ENCODE measurements around the gene MORN4.
"Not testable (repeated sequence)": the region's sequence is repeated elsewhere in the genome, so short reads cannot be mapped to it uniquely, and the experiment has no call there.

Gene MORN4

DNA sequence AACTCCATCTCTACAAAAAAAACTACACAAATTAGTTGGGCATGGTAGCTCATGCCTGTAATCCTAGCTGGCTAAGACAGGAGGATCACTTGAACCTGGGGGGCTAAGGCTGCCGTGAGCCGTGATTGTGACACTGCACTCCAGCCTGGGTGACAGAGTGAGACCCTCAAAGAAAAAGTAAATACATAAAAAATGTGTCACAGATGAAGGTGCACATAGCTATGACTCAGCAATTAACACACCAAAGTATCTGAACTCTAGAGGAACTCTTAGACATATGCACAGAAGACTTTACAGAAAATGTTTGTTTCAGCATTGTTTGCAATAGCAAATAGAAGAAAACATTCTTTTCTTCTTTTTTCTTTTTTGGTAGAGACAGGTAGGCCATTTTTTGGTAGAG lies 35.5 kb downstream of the MORN4 start:
- peak; percentile 43 for DNase-seq (ENCODE audit: low spot score)

DNA sequence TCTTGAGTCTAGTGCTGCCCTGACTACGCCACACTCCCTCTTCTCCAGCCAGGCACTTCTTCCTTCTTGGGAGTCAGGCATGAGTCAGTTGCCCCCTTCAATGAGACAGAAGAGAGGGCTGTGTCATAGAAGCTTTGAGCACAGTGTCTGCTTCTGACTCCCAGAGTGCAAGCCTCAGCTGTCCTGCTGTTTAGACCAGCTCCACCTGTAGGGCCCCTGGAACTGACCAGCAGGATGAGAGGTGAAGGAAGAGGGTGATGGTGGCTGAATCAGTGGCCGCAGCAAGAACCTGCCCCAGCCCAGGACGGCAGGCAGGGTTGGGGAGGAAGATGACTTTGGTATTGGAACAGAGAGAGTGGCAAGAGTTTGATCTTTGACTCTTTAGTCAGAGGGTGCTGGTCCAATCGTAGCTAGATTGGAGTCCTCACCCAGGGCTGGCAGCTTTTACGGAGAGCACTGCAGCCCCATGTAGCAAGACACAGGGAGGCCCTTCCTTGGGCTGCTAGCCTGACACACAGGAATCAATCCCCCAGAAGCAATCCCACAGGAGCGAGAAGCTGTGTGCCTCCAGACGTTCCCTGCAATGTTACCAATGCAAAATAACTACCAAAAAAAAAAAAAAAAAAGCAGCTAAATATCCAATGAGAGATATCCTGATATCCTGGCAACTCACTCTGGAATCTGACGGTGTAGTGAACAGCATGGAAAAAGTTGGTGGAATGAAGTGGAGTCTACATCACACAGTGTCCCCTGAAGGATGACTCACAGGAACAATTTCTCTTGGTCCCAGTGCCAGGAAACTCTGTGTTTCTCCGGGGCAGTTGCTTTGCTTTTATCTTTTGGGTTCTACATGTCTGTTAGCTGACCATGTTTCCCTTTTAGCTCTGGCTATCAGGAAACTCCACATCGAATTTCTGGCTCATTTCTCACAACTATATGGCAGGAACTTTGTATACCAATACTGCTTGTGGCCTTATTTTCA lies 36.9 kb downstream of the MORN4 start:
- DNase-seq (ENCODE audit: low spot score): peak; percentile 97

DNA sequence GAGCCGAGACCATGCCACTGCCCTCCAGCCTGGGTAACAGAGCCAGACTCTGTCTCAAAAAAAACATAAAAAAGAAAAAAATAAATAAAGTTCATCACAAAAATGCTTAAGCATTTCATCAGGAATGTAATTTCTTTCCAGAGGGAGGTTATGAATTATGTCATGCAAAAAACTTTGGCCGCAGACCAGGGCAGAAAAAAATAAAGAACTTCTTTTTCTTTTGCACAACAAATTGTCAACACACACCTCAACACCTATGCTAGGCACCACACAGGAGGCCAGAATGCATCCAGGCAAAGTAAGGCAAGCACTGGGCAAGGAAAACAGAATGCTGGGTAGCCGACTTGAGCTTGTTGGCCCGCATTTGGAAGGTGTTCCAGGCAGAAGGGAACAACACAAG lies 39.9 kb downstream of the MORN4 start:
- DNase-seq (ENCODE audit: low spot score): no peak

DNA sequence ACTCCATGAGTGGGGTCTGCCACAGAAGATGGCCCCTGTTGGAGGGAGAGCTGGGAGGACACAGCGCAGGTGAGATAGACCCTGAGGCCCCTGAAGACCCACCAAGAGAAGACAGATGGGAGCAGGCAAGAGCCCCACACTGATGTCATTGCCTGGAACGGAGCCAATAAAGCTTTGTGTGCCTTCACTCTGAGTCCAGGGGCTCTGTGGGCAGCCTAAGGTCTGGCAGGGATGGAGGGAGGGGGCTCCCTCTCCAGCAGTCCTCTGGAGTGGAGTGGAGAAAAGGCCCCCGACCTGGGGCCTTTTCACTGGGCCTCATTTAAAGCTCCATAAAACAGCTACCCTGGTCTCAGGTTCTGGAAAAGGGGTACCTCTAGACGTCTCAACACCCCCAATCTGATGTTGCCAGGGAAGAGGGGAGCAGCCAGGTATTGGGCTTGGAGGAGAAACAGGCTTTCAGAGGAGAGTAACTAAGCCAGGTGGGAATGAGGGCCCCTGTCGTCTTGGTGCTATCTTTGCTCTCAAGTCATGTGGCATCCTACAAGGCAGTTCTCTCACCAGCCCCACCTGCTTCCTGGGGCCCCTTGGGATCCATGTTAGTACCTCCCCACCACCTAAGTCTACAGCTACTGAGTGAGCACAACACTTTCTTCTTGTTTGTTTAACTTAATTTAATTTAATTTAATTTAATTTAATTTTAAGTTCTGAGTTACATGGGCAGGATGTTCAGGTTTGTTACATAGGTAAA lies 42.4 kb downstream of the MORN4 start:
- DNase-seq (ENCODE audit: low spot score): no peak

DNA sequence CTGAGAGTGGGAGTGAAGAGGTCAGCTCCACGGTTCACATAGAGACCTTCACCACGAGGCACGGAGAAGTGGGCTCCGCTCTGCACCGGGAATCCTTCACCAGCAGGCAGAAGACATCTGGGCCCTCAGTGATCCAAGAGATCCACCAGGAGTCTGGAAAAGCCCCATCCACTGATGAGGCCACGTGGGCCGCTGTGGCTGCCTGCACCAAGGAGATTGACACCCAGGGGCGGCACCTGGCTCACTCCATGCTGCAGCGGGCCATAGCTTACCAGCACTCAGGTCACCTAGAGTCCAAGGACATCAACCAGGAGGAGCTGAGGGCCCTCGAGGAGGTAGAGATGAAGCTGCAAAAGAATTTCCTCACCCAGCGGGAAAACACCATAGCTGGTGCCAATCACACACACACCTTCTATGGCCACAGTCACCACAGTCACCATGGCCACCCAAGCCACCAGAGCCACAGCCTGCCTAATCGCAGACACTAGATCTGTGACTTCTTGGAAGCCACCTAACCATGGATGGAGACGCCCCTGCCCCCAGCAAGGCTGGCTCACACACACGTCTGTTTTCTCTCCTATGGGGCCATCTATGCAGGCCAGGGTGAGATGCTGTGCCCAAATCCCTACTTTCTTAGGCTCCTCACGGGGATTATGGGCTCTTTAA lies 43.1 kb downstream of the MORN4 start:
- DNase-seq (ENCODE audit: low spot score): no peak

DNA sequence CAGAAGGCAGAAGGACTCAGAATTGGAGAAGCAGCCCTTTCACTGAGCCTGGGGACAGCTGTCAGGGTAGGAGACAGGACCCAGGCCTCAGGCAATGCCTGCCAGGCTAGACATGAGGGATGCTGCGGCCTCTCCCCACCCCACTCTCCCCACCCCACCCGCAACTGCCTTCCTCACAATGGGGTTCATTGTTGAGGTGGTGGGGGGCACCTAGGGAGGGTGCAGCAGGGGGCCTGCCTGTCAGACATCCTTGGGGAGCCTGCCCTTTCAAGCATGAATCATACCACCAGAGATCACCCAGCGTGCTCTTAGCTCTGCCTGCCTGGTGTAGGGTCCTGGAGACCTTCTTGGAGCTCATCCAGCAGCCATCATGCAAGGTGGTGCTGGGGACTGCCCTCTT lies 43.8 kb downstream of the MORN4 start, which contains the start of gene C10orf62:
C10orf62 (plus strand) TSS at position 243 of the 400 bp plus-strand sequence. CDS start 177 bp downstream, outside the sequence.
- no peak for DNase-seq (ENCODE audit: low spot score)

DNA sequence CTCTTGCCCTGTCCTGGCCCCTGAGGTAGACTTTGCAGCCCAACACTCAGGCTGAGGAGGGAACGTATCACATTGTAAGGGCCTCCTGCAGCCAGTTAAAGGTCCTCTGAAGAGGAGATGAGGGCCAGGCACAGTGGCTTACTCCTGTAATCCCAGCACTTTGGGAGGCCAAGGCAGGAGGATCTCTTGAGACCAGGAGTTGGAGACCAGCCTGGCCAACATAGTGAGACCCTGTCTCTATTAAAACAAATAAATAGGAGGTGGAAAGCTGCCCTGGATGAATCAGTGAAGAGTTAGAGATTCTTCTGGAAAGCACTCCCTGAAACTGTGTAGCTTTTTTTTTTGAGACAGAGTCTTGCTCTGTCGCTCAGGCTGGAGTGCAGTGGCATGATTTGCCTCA lies 46.1 kb downstream of the MORN4 start:
- no peak for DNase-seq (ENCODE audit: low spot score)

DNA sequence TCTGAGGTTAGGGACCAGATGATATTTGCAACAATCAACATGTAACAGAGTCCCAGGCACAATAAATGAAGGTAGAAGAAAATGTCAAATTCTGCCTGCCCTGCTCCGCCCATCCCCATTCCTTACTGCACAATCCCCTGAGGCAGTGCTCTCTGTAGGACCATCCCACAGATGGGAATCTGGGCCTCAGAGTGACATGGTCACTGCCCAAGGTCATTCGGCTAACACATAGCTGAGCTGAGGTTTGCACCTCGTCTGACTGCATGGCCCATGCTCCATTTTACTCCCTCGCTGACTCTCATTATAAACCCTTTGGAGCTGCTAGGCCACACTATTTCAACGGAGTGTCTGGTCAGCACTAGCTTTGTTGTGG lies 47.9 kb downstream of the MORN4 start:
- DNase-seq (ENCODE audit: low spot score): no peak

DNA sequence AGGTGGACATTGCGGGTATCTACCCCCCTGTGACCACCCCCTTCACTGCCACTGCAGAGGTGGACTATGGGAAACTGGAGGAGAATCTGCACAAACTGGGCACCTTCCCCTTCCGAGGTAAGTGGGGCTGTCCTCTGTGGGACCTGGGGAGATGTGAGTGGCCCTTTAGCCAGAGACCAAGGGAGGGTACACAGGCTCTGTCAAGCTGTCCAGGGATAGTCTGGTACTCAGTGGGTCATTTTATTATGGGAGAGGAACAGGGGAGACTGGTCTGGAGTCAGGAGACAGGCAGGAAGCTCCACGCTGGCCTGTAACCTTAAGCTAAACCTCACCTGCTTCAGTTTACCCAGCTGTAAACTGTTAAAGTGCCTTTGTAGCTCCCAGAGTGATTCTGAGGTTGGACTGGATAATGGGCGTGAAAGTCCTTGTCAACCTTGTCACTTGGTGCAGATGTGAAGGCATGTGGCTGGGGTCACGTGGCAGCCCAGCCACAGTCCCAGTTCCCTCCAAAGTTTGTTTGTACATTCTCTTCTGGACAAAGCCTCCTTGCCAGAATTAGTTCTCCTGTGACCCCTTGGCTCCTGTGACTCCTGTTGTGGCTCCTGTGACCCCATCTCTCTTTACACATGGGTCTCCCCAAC lies 48.4 kb downstream of the MORN4 start:
- no peak for DNase-seq (ENCODE audit: low spot score)

DNA sequence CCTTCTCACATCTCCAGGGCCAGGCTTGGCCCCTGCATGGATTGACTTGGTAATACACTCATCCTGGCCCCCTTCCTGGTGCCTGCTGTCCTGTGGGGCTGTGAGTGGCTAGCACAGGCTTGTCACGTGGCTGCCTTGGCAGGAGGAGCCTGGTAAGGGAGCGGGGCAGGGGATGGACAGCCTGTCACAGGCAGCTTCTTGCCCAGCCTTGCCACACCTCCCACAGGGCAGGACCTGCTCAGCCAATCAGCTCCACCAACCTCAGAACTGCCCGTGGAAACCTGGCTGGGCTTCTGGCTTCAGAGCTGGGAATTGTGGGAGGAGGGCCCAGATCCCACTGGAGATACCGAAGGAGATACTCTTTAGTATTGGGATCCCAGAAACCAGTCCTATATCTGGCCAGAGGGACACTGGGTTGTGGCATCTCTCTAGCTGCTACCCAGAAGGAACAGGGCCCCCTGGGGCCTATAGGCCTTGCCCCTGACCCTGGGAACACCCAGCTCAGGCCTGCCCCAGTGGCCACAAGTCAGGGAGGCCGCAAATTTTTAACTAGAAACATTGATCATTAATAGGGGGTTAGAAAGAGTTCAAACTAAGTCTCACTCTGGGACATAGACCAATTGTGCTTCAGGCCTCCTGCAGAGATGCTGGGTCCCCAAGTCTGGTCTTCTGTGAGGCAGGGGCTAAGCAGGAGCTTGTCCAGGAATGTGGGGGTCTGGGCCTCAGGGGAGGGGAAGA lies 49.1 kb downstream of the MORN4 start, which contains the start of gene HOGA1:
HOGA1 (plus strand) TSS at position 330 of the 738 bp plus-strand sequence; CDS start at position 645, 315 bp downstream.
- DNase-seq (ENCODE audit: low spot score): peak; percentile 98

DNA sequence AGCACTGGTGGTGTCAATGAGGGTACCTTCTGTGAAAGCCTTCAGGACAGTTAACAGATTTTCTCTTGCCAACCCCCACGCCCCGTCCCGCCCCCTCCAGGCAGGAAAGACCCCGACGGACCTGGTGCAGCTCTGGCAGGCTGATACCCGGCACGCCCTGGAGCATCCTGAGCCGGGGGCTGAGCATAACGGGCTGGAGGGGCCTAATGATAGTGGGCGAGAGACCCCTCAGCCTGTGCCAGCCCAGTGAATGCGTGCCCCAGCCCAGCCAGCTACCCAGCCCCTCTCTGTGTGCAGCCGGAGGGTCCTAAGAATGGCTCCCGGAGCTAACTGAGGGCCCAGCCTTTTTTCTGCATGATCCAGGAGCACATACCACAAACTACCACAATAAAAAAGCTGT lies 49.8 kb downstream of the MORN4 start:
- DNase-seq (ENCODE audit: low spot score): no peak

DNA sequence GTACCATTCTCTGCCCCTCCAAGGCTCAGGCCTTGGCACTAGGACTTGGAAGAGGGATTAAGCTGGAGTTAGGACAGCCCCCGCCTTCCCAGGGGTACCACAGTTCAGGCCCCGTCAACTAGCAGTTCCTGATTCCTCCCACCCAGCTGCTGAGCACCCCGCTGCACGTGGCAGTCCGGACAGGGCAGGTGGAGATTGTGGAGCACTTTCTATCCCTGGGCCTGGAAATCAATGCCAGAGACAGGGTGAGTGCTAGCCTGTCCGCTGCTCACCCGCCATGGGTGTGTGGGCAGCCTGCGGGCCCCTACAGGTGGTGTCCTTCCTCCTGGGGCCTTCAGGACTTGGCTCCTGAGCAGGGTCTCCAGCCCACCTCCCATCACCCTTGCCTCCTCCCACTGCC lies 51.1 kb downstream of the MORN4 start:
- no peak for DNase-seq (ENCODE audit: low spot score)

DNA sequence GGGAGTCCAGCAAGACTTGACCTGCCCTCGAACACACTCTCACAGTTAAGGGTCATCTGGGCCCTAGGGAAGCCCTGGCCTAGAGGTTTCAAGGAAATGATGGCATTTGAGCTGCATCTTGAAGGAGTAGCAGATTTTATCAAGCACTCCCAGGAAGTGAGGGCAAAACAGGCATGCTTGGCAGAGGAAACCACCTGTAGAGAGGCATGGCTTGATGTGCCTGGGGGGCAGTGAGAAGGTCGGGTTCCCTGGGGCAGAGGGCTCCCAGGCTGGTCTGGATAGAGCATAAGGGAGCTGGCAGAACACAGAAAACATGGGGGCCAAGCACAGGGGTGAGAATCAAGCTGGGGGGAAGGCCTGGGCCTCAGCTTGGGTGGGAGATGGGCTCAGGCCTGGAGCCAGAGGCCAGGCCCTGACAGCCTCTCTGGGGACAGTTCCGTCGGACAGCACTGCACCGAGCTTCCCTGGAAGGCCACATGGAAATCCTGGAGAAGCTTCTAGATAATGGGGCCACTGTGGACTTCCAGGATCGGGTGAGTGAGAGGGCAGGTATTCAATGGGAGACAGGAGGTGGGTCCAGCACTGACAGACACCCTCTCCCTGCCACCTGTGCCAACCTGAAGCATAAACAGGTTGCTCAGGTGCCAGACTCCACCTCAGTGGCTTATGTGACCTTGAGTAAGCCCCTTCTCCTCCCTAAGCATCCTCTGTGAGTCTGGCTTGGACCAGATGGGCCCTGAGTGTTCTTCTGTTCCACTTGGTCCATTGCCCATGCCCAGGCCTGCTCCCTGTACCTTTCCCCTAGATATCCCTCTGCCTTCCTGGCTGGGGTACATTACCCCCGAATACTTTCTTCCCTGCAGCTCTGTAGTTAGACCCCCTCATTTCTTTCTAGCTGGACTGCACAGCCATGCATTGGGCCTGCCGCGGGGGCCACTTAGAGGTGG lies 52.6 kb downstream of the MORN4 start:
- DNase-seq (ENCODE audit: low spot score): no peak

DNA sequence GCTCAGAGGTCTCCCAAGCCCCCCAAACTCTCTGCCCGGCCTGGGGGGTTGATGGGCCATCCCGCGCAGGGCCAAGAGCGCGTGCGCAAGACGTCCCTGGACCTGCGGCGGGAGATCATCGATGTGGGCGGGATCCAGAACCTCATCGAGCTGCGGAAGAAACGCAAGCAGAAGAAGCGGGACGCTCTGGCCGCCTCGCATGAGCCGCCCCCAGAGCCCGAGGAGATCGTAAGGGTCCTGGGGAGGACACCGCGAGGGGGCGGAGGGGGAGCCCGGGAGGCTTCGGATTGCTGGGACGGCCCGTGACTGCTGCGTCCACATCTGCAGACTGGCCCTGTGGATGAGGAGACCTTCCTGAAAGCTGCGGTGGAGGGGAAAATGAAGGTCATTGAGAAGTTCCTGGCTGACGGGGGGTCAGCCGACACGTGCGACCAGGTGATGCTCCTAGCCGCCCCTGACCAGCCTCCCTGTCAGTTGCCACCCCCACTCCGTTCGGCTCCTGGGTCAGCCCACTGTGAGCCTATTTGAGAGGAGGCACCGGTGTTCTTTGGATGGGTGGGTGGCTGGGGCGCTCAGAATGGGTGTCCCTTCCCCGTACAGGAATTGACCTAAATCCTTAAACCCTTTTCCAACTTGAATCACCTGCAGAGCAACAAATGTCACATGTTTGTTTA lies 55.0 kb downstream of the MORN4 start:
- no peak for DNase-seq (ENCODE audit: low spot score)

DNA sequence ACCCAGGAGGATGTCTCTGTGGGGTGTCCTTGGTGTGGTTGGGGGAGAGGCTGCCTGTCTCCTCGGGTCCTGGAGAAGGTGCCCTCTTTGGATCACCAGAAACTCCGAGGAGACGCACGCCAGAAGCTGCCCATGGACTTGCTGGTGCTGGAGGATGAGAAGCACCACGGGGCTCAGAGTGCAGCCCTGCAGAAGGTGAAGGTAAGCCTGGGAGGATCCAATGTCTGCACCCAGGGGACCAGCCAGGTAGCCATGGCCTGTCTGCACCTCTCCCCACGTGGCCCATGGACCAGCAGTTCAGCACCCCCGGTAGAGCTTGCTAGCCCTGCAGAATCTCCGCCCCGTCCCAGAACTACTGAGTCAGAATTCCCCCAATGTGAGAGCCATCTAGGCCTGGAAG lies 55.6 kb downstream of the MORN4 start:
- DNase-seq (ENCODE audit: low spot score): no peak

DNA sequence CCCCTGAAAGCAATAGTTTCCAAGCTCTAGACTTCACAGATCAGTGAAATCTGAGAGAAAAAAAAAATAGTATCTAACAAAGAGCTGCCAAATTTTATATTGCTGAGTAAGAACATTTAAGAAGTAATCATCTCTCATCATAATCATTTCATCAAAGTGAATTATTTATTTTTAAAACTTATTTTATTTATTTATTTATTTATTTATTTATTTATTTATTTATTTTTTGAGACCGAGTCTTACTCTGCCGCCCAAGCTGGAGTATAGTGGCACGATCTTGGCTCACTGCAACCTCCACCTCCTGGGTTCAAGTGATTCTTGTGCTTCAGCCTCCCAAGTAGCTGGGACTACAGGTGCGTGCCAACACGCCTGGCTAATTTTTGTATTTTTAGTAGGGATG lies 56.8 kb downstream of the MORN4 start:
- DNase-seq (ENCODE audit: low spot score): not testable (repeated sequence)

DNA sequence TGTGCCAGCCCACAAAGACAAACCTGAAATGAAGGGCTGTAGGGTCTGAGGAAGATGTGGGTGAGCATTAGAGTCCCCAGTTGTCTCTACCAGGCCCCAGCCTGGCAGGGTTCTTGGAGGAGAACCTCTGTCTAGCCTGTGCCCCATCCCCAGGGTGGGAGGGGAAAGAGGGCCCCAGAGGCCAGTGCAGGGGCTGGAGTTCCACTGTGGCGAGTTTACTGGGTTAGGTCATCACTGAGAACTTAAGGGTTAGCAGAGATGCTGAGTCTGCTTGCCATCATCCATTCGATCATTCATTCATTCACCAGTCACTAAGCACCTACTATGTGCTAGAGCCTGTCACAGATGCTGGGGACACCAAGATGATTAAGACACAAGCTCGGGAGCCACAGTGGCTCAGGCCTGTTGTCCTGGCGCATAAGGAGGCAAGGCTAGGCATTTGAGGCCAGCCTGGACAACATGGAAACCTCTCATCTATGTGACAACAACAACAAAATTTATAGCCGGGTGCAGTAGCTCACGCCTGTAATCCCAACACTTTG lies 58.1 kb downstream of the MORN4 start:
- peak; percentile 79 for DNase-seq (ENCODE audit: low spot score)

DNA sequence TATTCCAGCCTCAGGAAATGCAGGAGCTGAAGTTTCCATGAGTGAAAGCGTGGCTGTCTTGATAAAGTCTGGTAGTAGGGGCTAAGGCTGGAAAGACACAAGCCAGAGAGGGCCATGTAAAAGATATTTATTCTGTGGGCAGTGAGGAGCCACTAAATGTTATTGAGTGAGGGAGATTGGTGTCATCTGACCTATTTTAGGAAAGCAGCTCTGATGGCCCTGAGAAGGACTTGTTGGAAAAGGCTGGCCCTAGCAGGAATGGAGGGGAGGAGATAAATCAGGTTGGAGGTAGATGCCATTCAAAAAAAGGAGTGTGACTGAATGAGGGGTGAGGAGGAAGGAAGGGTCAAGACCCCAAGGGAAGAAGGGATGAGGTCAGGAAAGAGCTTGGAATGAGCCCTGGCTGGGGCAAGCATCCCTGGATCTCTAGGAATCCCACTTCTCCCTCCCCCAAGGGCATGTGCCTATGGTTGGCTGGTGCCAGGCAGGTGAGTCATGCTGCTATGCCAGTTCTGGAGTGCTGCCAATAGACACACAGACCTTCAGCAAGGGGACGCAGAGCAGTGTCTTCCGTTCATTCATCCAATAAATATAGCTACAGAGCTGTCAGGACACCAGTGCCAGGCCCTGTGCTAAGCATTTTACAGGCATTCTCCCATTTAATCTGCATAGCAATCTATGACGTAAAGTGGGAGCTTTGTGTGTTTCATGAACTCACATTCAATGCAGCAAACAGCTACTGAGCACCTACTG lies 58.8 kb downstream of the MORN4 start:
- peak; percentile 100 for DNase-seq (ENCODE audit: low spot score)

Data from kidney tubule cell (primary cell).